GM18873 (cell line): ENCODE measurements around the gene LRRC41.
"Not testable (repeated sequence)": the region's sequence is repeated elsewhere in the genome, so short reads cannot be mapped to it uniquely, and the experiment has no call there.

Source experiments
- ATAC-seq: cut with Tn5 transposase; IDR thresholded peaks from one replicate; pipeline ENCODE4 v1.9.1; 2021; ENCODE audit warnings: mild to moderate bottlenecking, moderate library complexity, moderate number of reproducible peaks; ENCODE audit not compliant: unreplicated experiment, low FRiP score

Gene LRRC41

GRCh38 chr1:46303038-46303871, at the start of gene LRRC41, which contains the start of gene UQCRH:
TSS of gene LRRC41 (minus strand) at chr1:46303616. CDS start at chr1:46303322, 294 bp downstream.
TSS of gene UQCRH (plus strand) at chr1:46303698. CDS start at chr1:46303767, 69 bp downstream.
- peak; percentile 72 for ATAC-seq

- ATAC-seq: no peak
Measured at GRCh38 chr1:46352363-46352762, 48.9 kb upstream of the LRRC41 start.

GRCh38 chr1:46345281-46345680, 41.9 kb upstream of the LRRC41 start:
- no peak for ATAC-seq

- no peak for ATAC-seq
Measured at GRCh38 chr1:46344481-46344880, 41.1 kb upstream of the LRRC41 start.

GRCh38 chr1:46343705-46344104, 40.3 kb upstream of the LRRC41 start:
- no peak for ATAC-seq

GRCh38 chr1:46343351-46343695, 39.9 kb upstream of the LRRC41 start:
- ATAC-seq: no peak

GRCh38 chr1:46342677-46343350, 39.4 kb upstream of the LRRC41 start:
- no peak for ATAC-seq

- ATAC-seq: no peak
Measured at GRCh38 chr1:46342084-46342656, 38.8 kb upstream of the LRRC41 start.

GRCh38 chr1:46341222-46342083, 38.0 kb upstream of the LRRC41 start:
- no peak for ATAC-seq

- peak; percentile 73 for ATAC-seq
Measured at GRCh38 chr1:46340404-46341221, 37.2 kb upstream of the LRRC41 start, which contains the start of gene NSUN4. TSS of gene NSUN4 (plus strand) at chr1:46340807. CDS start at chr1:46340827, 20 bp downstream.

- not testable (repeated sequence) for ATAC-seq
Measured at GRCh38 chr1:46337409-46337808, 34.0 kb upstream of the LRRC41 start.

- ATAC-seq: no peak
Measured at GRCh38 chr1:46335081-46335480, 31.7 kb upstream of the LRRC41 start.

GRCh38 chr1:46334030-46334384, 30.6 kb upstream of the LRRC41 start:
- ATAC-seq: no peak

- ATAC-seq: no peak
Measured at GRCh38 chr1:46333300-46334029, 30.0 kb upstream of the LRRC41 start.

GRCh38 chr1:46331786-46332540, 28.5 kb upstream of the LRRC41 start:
- not testable (repeated sequence) for ATAC-seq

GRCh38 chr1:46330381-46330780, 27.0 kb upstream of the LRRC41 start:
- ATAC-seq: not testable (repeated sequence)

GRCh38 chr1:46329807-46330206, 26.4 kb upstream of the LRRC41 start:
- not testable (repeated sequence) for ATAC-seq

GRCh38 chr1:46328182-46328581, 24.8 kb upstream of the LRRC41 start:
- ATAC-seq: not testable (repeated sequence)
